Mucosa of descending colon (tissue), 3 donors: ENCODE results near the gene BCL6B. TPM values are rescaled to one million over a fixed set of nuclear protein-coding genes. Genes with fewer than 3 reads are reported as not detected.

Experiments
- ATAC-seq: fragments of 200-7000 bp; cut with Tn5 transposase; one replicate; pipeline ENCODE4 v1.9.1; 2020; ENCODE audit warnings: mild to moderate bottlenecking, moderate library complexity
- DNase-seq, 3 donors: peaks; one replicate each; pipeline ENCODE4 v3.0.0-alpha.2; 2020
- H3K36me3 ChIP-seq: fragments of 200-600 bp; one replicate; pipeline ENCODE4 v1.8.0; 2021; ENCODE audit warnings: low read depth, mild to moderate bottlenecking
- H3K4me1 ChIP-seq: fragments of 200-600 bp; one replicate; pipeline ENCODE4 v1.8.0; 2021; ENCODE audit warnings: low read depth, mild to moderate bottlenecking
- H3K4me3 ChIP-seq: fragments of 200-600 bp; one replicate; pipeline ENCODE4 v1.8.0; 2021; ENCODE audit warnings: mild to moderate bottlenecking
- H3K9me3 ChIP-seq: fragments of 200-600 bp; one replicate; pipeline ENCODE4 v1.8.0; 2021; ENCODE audit warnings: mild to moderate bottlenecking
- CTCF ChIP-seq: fragments of 200-600 bp; IDR thresholded peaks from one replicate; pipeline ENCODE4 v1.8.0; 2022; ENCODE audit warnings: antibody characterized with exemption, mild to moderate bottlenecking
- intact Hi-C, 2 donors: fragments of 100-400 bp; cut with DNase I in 1 of 2; cut with micrococcal nuclease in 1 of 2; formaldehyde crosslinking; loops; one replicate each; pipeline versions ENCODE4 v1.11.0 to v1.11.1; 2022; cut with DNase I, micrococcal nuclease
- total RNA-seq, 3 donors: library from RNA; stranded (reverse); fragmentation: NEBNext Ultra II Directional in 2 of 3; extraction: Animal tissue kit (Norgen Biotek cat#: 25700) in 2 of 3; gene quantifications; one replicate each; pipeline versions ENCODE4 v1.2.1 to v1.2.4, GENCODE V29; 2021 to 2023
- donor health status: DM: no; HTN: no; CAD: no; lungs with moderate emphysema.
- donor health status: DM: no; HTN: no; CAD: no.
- donor health status: DM: no; HTN: yes; CAD: no.

Gene BCL6B
- total RNA-seq, 3 donors from 2014 or later: 2.5 to 9.2 (median 2.8) TPM

GRCh38 chr17:7074931-7075330, 52.1 kb downstream of the BCL6B start:
- TF ChIP-seq CTCF: no peak
- intact Hi-C loops: no loop called here

GRCh38 chr17:7077911-7078546, 55.2 kb downstream of the BCL6B start:
- H3K9me3 ChIP-seq: no peaks in the 10 kb centered on the region
- ATAC-seq: no peak
- no peak overlapping the region for H3K4me3 ChIP-seq

More at GRCh38 chr17:7074931-7075330, 52.1 kb downstream of the BCL6B start:
- no peak for ATAC-seq
- Histone ChIP-seq H3K9me3 (no peaks in the 10 kb centered on the region), H3K4me1 (no peaks in the 10 kb centered on the region), H3K4me3 (no peak overlapping the region), H3K36me3 (no peaks in the 10 kb centered on the region)
- DNase-seq: no peak

GRCh38 chr17:7078711-7079110, 55.9 kb downstream of the BCL6B start:
- no peaks in the 10 kb centered on the region for H3K4me1 ChIP-seq
- intact Hi-C loops: no loop called here
- DNase-seq (no peak), ATAC-seq (no peak)
- H3K4me3 ChIP-seq: no peak overlapping the region
- TF ChIP-seq CTCF: no peak
- H3K9me3 ChIP-seq: no peaks in the 10 kb centered on the region
- no peaks in the 10 kb centered on the region for H3K36me3 ChIP-seq

More at GRCh38 chr17:7077911-7078546, 55.2 kb downstream of the BCL6B start:
- intact Hi-C loops: no loop called here
- DNase-seq: no peak
- Histone ChIP-seq H3K4me1 (no peaks in the 10 kb centered on the region), H3K36me3 (no peaks in the 10 kb centered on the region)
- no peak for TF ChIP-seq CTCF

Other genes with a start within 250 kb of the BCL6B start
- under 1 TPM in 1 of 3 donors, not detected in 2; 0.16 TPM for gene FBXO39, start 246.8 kb upstream of the BCL6B start, total RNA-seq
- gene TEKT1, start 191.3 kb upstream of the BCL6B start, total RNA-seq: not detected
- under 1 TPM in 2 of 3 donors, not detected in 1; 0.25 to 0.26 TPM for gene ALOX12, start 27.0 kb upstream of the BCL6B start, total RNA-seq
- 100 to 1,000 TPM; 169 to 201 (median 185) TPM for gene RNASEK, start 10.4 kb upstream of the BCL6B start, total RNA-seq
- gene SLC16A13, start 13.0 kb downstream of the BCL6B start, total RNA-seq: 1 to 10 TPM; 3.8 to 7.3 (median 6.6) TPM
- gene SLC16A11, start 21.0 kb downstream of the BCL6B start, total RNA-seq: 1 to 10 TPM in 2 of 3 donors, under 1 TPM in 1; 0.55 to 1.7 (median 1.3) TPM
- 10 to 100 TPM in 1 of 3 donors, 1 to 10 TPM in 2; 3.1 to 15.1 (median 8.9) TPM for gene CLEC10A, start 57.2 kb downstream of the BCL6B start, total RNA-seq
- gene ASGR2, start 91.8 kb downstream of the BCL6B start, total RNA-seq: under 1 TPM in 1 of 3 donors, not detected in 2; 0.96 TPM
- 1 to 10 TPM in 2 of 3 donors, under 1 TPM in 1; 0.35 to 1.6 (median 1.2) TPM for gene ASGR1, start 156.3 kb downstream of the BCL6B start, total RNA-seq
- gene DLG4, start 196.8 kb downstream of the BCL6B start, total RNA-seq: 10 to 100 TPM in 1 of 3 donors, 1 to 10 TPM in 2; 4.1 to 34.5 (median 6.6) TPM
- 1,000 to 10,000 TPM in 1 of 3 donors, 100 to 1,000 TPM in 2; 729 to 1,007 (median 804) TPM for gene ACADVL, start 196.9 kb downstream of the BCL6B start, total RNA-seq
- gene DVL2, start 211.5 kb downstream of the BCL6B start, total RNA-seq: 10 to 100 TPM; 33.4 to 52.0 (median 36.0) TPM
- gene PHF23, start 216.4 kb downstream of the BCL6B start, total RNA-seq: 10 to 100 TPM; 36.0 to 49.8 (median 36.8) TPM
- 100 to 1,000 TPM; 424 to 499 (median 484) TPM for gene GABARAP, start 219.4 kb downstream of the BCL6B start, total RNA-seq
- gene CTDNEP1, start 228.7 kb downstream of the BCL6B start, total RNA-seq: 100 to 1,000 TPM; 117 to 123 (median 117) TPM
- gene ELP5, start 229.2 kb downstream of the BCL6B start, total RNA-seq: 10 to 100 TPM; 34.9 to 45.6 (median 42.2) TPM
- gene CLDN7, start 239.4 kb downstream of the BCL6B start, total RNA-seq: 1,000 to 10,000 TPM in 1 of 3 donors, 100 to 1,000 TPM in 2; 586 to 1,244 (median 934) TPM